Astrocyte of the spinal cord (primary cell): ENCODE measurements around the gene LRBA.

Source experiments
- DNase-seq: peaks from one replicate; pipeline ENCODE4 v3.0.0; 2011; ENCODE audit warnings: low read depth, low spot score
- H3K4me3 ChIP-seq: 2 replicates; pipeline ENCODE4 v1.5.1; 2011; ENCODE audit warnings: low read depth, mild to moderate bottlenecking, low read length, moderate library complexity
- CTCF ChIP-seq: IDR thresholded peaks from 2 replicates; pipeline ENCODE4 v1.5.1; 2012; ENCODE audit warnings: low read depth, mild to moderate bottlenecking, low read length, inconsistent platforms
- in situ Hi-C: cut with HindIII; loops from 2 replicates; pipeline ENCODE4 v1.10.0; 2017; ENCODE audit warnings: low sequenced_read_pairs

The LRBA gene

GRCh38 chr4:150289881-150290280 lies 725.2 kb downstream of the LRBA start:
- TF ChIP-seq CTCF = no peak
- in situ Hi-C loops = no loop called here

DNA sequence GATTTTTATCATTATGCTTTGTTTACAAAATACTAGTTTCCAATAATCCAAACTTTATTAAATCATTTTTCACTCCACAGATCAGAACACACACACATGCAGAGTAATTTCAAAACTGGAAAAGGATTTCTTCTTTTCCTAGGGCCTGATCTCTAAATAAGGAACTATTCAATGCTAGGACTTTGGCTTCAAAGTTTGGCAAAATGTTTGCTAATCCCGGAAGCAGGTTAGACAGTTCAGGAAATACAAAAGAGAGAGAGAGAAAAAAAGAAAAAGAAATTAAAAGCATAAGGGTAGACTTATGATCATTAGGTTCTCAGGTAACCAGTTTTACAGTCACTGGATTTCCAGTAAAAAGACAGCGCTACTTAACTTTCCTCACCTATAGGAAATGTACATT lies 725.9 kb downstream of the LRBA start:
- H3K4me3 ChIP-seq = no peak overlapping the region
- DNase-seq = no peak
- in situ Hi-C loops = no loop called here
- TF ChIP-seq CTCF = no peak

More at GRCh38 chr4:150289881-150290280, 725.2 kb downstream of the LRBA start:
- no peak overlapping the region for H3K4me3 ChIP-seq
- DNase-seq = no peak

- in situ Hi-C loops = no loop called here
- H3K4me3 ChIP-seq = no peak overlapping the region
- TF ChIP-seq CTCF = no peak
- no peak for DNase-seq
Measured at GRCh38 chr4:150286656-150287055, 728.4 kb downstream of the LRBA start.

GRCh38 chr4:150283689-150284088 lies 731.4 kb downstream of the LRBA start:
- H3K4me3 ChIP-seq = peak overlapping the region; percentile 6
- in situ Hi-C loops = no loop called here
- no peak for TF ChIP-seq CTCF
- peak; percentile 97 for DNase-seq

DNA sequence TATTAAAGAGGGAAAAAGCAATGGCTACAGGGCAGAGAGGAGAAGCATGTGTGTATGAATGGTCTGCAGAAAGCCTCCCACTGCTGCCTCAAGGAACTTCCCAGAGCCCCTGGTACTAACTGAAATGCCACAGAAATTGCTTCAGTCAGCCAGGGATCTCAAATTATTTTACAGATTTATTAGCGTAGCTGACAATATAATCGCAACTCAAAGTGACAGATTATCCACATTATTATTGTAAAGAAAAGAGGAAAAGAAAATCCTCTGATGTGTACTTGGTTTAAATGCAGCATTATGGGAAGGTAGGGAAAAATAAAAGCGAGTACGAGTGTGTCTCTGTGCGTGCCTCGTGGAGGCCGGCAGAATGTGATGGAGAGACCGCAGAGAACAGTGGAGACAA lies 734.1 kb downstream of the LRBA start:
- in situ Hi-C loops = no loop called here
- TF ChIP-seq CTCF = no peak
- H3K4me3 ChIP-seq = no peak overlapping the region
- DNase-seq = no peak

- DNase-seq = peak; percentile 94
- in situ Hi-C loops = no loop called here
- TF ChIP-seq CTCF = no peak
- H3K4me3 ChIP-seq = no peak overlapping the region
Measured at GRCh38 chr4:150280081-150280895, 734.8 kb downstream of the LRBA start.
